Measurements from ENCODE around the gene SLC39A2.
"Not testable (repeated sequence)": the region's sequence is repeated elsewhere in the genome, so short reads cannot be mapped to it uniquely, and the experiment has no call there.

SLC39A2 gene, protein sequence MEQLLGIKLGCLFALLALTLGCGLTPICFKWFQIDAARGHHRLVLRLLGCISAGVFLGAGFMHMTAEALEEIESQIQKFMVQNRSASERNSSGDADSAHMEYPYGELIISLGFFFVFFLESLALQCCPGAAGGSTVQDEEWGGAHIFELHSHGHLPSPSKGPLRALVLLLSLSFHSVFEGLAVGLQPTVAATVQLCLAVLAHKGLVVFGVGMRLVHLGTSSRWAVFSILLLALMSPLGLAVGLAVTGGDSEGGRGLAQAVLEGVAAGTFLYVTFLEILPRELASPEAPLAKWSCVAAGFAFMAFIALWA

DNA sequence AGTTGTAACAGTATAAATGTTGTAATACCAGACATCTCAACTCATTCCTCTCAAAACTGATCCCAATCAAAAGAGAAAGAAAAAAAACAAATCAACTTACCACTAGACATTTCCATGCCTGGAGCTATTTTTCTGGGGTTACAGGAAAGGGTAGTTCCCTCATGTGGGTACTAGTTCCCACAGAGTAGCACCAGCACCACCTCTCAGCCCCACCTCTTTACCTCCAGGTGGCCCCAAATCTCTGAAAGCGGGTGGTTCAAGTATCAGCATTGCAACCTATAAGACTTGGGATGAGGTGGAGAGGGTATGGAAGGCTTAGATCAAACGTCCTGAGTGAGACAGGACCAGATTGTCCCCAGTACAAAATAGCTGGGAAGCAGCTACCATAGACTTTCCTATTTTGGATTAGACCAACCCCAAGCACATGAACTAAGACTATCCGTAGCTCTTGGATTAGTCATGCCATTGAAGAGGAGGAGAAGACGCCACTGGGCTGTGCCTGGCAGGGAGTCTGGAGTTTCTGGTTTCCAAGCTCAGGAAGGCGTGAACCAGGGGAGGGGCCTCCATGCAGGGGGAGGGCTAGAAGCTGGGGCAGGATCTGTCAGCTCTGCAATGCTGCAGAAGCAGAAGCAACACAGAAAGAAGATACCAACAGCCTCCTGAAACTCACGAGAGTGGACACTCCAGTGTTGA, at the start of gene SLC39A2:
Gene SLC39A2 (plus strand): TSS at position 620 of the 693 bp plus-strand sequence. CDS start 154 bp downstream, outside the sequence.
- DNase-seq (ENCODE audit: low read depth), result peak; percentile 78

DNA sequence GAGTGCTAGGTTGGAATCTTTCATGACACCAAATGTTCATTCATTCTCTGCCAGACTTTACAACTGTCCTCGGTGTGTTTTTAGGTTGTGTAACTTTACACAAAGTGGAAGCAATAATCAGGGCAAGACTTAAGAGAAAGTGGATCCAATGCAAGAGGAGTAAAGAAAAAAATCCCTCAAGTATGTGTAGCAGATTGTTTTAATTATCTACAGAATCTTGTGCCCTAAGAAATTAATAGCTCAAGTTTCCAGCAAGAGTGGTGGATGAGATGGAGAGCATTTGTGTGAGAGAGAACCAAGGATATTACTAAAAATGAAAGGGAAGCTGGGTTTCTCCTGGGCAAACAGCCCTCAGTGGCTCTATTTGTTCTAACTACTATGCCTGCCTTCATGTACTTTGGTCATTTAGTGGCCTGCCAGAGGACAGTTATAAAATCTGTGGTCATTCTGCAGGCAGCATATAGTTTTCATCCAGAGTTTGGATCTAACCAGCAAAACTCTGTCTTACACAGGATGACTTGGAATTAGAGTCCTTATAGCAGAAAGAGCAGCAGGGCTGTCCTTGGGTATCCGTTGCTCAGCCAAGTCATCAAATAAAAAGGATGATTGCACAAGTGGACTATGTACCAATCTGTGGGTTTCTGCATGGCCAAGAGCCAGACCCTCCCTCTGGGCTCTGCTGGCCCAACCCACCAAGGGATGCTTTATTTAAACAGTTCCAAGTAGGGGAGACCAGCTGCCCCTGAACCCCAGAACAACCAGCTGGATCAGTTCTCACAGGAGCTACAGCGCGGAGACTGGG, 44.2 kb upstream of the SLC39A2 start, which contains the start of gene RNASE2:
Gene RNASE2 (plus strand): TSS at position 752 of the 802 bp plus-strand sequence. CDS start 285 bp downstream, outside the sequence.
- DNase-seq (ENCODE audit: low read depth), result not testable (repeated sequence)

DNA sequence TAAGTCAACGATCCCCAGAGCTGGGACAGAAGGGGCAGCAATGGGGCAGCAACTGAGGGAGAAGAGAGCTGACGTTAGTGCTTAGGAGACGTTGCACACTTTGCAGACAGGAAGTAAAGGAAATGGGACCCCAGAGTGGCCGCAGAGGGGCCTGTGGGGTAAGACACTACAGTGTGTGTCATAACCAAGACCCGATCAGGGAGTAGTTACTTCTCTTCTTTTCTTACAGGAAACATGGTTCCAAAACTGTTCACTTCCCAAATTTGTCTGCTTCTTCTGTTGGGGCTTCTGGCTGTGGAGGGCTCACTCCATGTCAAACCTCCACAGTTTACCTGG, 43.6 kb upstream of the SLC39A2 start:
- not testable (repeated sequence) for DNase-seq (ENCODE audit: low read depth)

DNA sequence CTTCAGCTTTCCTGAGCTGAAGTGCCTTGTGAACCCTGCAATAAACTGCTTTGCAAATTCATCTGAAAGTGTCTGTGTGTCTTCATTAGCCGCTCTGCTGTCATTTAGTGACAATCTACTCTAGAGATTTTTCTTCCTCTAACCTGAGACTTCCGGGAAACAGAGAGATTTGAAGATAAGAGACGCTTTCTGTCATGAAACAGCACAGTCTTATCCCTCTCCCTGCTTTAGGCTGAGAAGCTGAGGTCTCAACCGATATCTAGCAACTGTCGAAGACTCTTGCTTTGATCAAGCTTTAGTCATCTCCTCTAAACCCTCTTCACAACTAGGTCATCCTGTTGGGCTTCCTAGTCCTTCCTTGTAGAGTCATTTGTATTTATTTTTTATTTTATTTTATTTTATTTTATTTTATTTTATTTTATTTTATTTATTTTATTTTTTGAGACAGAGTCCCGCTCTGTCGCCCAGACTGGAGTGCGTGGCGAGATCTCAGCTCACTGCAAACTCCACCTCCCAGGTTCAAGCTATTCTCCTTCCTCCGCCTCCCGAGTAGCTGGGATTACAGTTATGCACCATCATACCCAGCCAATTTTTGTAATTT, 42.6 kb upstream of the SLC39A2 start:
- DNase-seq (ENCODE audit: low read depth), result no peak

DNA sequence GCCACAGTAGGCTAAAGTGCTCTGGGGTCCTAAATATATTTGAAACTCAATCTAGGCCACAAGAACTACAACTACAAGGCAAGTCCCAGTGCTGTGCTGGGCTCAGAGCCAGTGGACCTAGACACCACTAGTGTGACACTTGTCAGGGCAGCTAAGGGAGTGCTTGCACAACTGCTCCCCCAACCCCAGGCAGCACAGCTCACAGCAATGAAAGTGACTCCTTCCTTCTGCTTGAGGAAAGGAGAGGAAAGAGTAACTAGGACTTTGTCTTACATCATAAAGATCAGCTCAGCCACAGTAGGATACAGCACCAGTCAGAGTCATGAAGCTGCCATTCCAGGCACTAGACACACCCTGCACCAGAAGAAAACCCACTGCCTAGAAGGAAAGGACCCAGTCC, 40.1 kb upstream of the SLC39A2 start:
- DNase-seq (ENCODE audit: low read depth), result not testable (repeated sequence)

DNA sequence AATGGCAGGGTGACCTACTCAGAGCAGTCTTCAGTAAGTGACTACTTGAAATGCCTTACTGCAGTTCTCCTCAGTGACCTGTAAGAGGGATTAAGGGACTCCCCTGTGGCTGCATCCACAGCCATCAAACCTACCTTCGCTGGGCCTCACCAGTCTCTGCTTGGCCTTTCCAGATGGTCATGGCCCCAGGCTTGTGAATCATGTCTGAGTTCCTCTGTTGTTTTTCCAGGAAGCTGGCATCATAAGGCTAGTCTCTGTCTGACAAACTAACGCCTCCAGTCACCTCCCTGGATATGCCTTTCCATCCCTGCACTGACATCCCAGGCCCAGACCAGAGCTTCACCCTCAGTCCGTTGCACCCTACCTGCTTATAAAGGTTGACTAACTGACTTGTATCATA, 29.8 kb upstream of the SLC39A2 start:
- DNase-seq (ENCODE audit: low read depth), result no peak

DNA sequence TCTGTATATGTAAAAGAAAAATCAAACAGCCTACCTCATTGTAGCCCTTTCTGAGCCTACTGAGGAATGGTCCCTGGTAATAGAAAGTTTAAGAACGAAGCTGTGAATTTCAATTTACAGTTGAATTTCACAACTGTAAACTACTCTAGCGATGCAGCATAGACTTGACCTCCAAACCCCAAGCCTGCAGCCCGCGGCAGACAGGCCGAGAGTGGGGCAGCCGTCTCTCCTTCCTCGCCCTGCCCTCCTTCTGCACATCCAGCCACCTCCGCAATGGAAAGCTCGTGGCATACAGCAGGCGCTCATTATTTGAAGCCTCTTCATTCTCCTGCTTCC, 28.5 kb upstream of the SLC39A2 start:
- DNase-seq (ENCODE audit: low read depth), result no peak

DNA sequence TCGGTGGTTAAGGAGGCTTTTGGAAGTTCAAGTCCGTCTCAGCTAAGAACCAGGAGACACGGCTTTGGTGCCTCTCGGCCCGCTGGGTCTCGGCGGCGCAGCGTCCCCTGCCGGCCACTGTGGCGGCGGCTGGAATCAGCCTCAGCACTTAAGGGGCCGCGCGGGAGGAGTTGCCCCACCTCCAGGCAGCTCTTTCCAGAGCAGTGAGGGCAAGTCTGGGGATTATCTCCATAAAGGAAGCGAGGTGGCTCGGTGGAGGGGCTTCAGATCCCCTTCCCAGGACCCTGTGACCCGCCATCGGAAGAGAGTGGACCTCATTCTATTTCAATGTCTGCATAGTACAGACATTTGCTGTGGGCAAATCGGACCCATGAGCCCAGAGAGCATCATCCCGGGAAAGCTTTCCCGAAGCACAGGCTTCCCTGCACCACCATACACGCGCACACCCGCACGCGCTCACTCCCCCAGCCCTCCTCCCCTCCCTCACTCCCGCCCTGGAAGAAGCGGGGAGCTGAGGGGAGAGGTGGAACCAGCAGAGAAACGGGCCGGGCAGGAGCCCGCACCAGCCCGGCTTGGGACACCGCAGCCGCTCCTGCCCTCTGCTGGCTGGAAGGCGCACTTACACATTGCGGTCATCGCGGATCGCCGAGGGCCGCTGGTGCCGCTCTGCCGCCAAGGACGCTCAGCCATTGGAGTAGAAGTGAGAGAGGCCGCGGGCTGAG, 27.9 kb upstream of the SLC39A2 start:
- peak; percentile 63 for DNase-seq (ENCODE audit: low read depth)

DNA sequence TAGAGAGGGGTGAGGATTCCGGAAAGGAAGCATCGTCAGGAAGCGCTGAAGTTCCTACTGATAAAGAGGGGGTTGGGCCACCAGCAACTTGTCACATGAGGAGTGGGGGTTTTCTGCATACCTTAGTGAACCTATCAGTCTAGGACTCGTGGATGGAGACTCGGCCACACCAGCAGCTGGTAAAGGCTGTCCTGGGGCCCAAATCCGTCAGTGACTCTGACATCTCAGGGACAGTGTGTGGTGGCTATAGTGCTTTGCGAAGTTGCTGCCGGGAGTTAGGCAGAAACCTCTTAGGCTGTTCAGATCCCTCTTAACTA, 27.4 kb upstream of the SLC39A2 start:
- no peak for DNase-seq (ENCODE audit: low read depth)

DNA sequence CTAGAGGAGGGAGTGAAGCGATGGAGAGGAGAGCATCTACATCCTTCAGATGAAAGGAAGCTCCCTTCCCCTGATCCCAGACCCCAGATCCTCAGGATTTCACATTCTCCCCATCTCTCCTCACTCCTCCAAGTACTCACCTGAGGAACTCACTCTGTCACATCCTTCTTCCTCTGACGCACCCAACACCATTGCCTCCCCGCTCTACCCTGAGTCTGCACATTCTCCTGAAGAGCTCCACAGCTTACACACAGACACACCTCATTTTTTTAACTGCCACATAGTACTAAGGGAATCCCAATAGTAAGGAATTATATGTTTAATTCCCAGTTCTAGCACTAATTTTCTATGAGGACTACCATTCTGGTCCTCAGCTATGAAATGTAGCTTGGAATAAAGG, 25.6 kb upstream of the SLC39A2 start:
- DNase-seq (ENCODE audit: low read depth), result no peak

DNA sequence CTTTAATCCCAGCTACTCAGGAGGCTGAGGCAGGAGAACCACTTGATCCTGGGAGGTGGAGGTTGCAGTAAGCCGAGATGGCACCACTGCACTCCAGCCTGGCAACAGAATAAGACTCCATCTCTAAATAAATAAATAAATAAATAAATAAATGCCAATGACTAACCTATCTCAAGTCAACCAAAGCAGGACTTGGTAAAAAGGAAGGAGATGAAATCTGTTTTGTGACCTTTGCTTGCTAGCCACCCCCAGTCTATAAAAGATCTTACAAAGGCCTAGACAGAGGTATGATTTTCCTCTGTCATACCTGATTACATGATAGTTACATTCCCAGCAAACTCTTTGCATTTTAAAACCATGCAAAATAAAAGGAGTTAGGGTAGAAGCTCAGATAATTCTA, 22.8 kb upstream of the SLC39A2 start:
- DNase-seq (ENCODE audit: low read depth), result no peak

DNA sequence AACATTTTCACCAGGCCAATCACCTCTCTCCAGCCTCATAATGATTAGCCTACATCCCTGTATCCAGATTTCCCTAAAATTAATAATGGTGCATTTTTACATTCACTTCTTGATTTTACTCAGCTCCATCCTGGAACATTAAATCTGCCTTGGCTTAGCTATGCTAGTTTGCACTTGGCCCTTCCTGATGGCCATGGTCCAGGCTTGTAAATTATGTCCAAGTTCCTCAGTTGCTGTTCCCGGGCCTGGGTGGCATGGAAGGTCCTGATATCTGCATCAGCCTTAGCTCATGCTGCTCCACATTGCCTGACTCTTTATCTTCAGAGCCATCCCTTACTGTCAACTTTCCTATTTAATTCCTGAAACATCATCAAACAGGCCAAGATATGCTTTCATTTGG, 20.4 kb upstream of the SLC39A2 start:
- DNase-seq (ENCODE audit: low read depth), result no peak

DNA sequence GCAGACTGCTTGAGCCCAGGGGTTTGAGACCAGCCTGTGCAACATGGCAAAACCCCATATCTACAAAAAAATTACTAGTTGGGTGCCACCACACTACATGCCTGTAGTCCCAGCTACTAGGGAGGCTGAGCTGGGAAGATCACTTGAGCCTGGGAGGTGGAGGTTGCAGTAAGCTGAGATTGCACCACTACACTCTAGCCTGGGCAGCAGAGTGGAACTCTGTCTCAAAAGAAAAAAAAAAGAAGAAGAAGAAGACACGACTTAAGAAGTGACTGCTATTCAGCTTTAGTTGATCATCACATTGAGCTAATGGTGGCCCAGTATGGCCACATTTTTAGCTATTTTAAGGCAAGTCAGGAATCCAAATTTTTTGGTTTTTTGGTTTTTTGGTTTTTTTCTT, 18.2 kb upstream of the SLC39A2 start:
- DNase-seq (ENCODE audit: low read depth), result no peak

DNA sequence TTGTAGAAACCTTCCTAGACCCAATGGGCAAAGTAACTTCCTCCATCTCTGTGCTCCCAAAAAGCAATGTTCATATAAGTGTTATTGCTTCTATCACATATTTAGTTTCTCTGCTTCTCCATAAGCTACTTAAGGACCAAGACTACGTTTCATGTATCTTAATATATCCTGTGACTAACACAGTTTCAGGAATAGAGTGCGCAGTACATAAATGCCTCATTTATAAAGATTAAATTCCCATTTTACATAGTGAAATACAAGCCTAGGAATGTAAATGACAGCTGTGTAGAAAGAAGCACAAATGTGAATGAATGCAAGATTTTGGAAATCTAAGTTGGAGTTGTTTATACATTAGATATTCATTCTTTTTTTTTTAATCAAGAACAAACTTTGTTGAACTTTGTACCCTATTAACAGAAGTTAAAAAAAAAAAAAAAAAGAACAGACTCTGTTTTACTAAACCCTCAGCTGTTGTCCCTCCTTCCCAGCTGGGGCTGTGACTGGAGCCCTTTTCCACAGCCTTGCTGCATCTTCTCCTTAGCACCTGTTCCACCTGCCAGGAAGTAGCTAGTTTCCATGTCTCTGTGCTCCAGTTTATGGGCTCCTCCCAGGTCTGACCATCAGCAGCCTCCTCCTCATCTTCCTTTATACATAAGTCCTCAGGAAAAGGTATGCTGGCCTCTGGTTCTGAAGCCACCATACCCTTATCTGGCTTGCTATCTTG, 16.3 kb upstream of the SLC39A2 start:
- DNase-seq (ENCODE audit: low read depth), result no peak

DNA sequence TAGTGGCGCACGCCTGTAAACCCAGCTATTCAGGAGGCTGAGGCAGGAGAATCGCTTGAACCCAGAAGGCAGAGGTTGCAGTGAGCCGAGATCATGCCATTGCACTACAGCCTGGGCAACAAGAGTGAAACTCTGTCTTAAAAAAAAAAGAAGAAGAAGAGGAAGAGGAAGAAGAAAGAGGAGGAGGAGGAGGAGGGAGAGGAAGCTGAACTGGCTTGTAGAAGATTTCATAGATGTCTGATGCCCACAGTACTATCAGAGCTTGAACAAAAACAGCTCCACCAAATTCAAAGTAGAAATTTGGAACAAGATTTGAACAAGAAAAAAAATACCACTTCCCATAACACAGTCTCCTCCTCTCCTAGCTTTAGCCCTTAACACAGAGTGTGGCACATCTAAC, 13.4 kb upstream of the SLC39A2 start:
- DNase-seq (ENCODE audit: low read depth), result not testable (repeated sequence)

DNA sequence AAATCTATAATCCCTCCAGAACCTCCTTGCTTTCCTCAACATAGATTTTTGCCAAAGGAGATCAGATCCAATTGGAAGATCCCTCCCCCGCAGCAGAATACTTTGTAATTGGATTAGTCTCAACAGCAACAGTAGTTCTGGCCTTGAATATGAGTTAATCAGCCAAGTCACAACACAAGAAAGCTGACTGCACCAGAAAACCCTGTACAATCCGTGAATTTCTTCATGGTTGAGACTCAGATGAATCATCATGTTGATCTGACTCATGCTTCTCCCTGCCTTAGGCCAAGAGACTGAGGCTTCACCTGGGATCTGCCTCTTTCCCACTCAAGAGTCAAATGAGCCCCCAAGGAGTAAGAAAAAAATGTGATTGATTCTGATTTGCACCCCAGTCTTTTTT, 12.3 kb upstream of the SLC39A2 start:
- DNase-seq (ENCODE audit: low read depth), result peak; percentile 96

DNA sequence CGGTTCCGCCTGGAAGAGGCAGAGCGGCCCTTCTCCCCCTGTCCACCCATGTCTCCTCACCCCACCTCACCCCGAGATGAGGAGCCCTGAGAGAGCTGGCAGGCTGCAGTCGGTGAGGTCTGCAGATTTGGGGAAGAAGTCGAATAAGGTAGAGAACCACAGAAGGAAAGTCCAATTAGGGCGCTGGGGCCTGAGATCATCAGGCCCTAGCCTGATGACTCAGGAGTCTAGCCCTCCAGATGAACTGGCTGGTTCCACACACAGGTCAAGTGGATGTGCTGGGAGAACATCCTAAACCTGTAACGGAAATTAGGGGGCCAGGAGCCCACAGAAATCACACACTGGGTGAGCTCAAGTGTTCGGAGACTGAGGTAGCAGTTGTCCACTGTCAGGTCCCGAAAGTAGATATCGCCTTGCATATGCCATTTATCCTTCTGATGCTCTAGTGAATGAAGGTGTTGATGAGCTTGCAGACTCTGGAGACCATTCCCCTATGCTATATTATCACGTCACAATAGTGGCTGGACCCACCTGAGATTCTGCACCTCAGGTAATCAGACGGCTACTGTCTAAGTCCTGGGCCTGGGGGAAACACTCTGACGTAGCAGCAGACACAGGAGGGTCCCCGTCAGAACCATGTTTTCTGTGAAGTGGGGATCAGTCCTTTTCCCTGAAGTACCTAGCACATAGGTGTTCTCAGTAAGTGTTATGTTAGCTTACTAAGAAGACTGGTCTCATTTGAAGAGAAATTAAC, 10.2 kb upstream of the SLC39A2 start:
- DNase-seq (ENCODE audit: low read depth), result no peak

DNA sequence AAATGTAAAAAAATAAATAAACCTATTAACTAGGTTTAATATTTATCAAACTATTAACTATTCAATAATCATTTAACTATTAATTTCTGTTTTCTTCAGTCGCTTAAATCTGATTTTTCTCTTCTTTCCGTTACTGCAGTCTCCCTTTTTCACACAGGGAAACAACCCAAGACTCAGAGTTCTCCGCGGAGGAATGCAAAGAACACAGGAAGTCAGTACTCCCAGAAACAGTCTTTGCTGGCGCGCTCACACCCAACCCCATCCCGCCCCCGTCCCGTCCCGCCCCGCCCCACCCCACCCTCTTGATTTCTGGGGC, 9.7 kb upstream of the SLC39A2 start:
- no peak for DNase-seq (ENCODE audit: low read depth)

DNA sequence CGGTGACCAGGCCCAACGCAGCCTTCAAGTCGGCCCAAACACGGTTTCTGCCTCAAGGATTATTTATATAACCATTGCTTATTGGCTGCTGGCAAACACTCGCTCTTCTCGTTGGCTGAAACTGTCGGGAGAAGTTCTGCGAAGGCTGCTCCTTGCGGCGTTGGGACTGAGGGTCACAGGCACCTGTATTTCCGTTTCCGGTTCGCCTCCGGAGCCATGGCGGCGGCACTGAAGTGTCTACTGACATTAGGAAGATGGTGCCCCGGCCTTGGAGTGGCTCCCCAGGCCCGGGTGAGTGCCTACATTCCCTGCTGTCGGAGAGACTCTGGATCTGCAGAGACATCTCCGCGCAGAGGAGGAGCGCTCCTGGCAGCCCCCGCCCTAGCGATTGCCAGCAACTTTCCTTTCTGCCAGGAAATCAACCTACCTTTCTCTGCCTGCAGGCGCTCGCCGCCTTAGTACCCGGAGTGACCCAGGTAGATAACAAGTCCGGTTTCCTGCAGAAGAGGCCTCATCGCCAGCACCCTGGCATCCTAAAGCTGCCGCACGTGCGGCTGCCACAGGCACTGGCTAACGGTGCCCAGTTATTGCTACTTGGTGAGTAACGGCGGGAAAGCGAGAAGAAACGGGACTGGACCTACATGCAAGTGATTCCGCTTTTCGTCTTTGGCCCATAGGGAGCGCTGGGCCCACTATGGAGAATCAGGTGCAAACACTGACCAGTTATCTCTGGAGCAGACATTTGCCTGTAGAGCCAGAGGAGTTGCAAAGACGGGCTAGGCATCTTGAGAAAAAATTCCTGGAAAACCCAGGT, 9.1 kb upstream of the SLC39A2 start, which contains the start of gene METTL17:
Gene METTL17 (plus strand): TSS at position 194 of the 814 bp plus-strand sequence. CDS start 23 bp downstream, at position 217.
- DNase-seq (ENCODE audit: low read depth), result peak; percentile 97

DNA sequence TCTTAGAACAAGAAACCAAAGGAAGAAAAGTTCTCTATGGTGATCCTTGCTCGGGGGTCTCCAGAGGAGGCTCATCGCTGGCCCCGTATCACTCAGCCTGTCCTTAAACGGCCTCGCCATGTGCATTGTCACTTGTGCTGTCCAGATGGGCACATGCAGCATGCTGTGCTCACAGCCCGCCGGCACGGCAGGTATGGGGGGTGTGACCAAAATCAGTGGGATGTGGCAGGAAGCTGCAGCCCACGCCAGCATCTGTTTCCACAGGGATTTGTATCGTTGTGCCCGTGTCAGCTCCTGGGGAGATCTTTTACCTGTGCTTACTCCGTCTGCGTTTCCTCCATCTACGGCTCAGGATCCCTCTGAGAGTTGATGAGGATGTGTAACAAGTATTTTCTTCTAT, 2.6 kb upstream of the SLC39A2 start:
- DNase-seq (ENCODE audit: low read depth), result no peak

Measured in stromal cell of bone marrow (primary cell).